PC-9 (cell line): ENCODE measurements around the gene SLC8A3.

Experiments used
- EZH2 ChIP-seq: fragments of 200-600 bp; sonication (generic); IDR thresholded peaks from 2 replicates; pipeline ENCODE4 v1.8.0; 2017; ENCODE audit warnings: antibody characterized with exemption, low read depth
- TF ChIP-seq, protein P1 (sequence below): fragments of 200-600 bp; sonication (generic); conservative IDR thresholded peaks from 2 replicates; pipeline ENCODE4 v1.6.1; 2017; ENCODE audit warnings: mixed run types, antibody characterized with exemption, mild to moderate bottlenecking, moderate library complexity

DNA sequence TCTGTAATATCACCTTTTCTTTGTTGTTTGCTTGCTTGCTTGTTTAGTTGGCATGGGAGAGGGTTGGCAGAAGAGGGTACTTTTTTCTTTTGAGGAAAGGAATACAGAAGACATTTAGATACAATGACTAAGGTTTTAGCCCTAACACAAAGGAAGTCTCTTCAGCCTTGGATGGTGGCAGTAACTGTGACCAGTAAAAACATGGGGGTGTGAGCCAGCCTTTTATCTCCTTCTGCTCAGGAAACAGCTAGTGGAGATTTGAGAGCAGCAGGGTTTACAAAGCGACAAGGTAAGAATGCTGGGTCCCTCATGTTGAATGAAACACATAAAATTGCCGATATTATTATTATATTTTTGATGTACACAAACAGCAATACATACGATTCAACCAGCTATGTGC lies 40.4 kb downstream of the SLC8A3 start:
- TF ChIP-seq, protein P1, sequence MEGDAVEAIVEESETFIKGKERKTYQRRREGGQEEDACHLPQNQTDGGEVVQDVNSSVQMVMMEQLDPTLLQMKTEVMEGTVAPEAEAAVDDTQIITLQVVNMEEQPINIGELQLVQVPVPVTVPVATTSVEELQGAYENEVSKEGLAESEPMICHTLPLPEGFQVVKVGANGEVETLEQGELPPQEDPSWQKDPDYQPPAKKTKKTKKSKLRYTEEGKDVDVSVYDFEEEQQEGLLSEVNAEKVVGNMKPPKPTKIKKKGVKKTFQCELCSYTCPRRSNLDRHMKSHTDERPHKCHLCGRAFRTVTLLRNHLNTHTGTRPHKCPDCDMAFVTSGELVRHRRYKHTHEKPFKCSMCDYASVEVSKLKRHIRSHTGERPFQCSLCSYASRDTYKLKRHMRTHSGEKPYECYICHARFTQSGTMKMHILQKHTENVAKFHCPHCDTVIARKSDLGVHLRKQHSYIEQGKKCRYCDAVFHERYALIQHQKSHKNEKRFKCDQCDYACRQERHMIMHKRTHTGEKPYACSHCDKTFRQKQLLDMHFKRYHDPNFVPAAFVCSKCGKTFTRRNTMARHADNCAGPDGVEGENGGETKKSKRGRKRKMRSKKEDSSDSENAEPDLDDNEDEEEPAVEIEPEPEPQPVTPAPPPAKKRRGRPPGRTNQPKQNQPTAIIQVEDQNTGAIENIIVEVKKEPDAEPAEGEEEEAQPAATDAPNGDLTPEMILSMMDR = no peak
- TF ChIP-seq EZH2 = no peak
